OCI-LY3 (cell line): ENCODE measurements around the gene KRTAP10-4.

Experiments
- H2AFZ ChIP-seq: fragments of 200-600, 300-600 bp; shearing (Covaris generic); 2 replicates; pipeline ENCODE4 v1.6.0; 2014; ENCODE audit warnings: antibody characterized with exemption, low read depth, low read length
- H3K27ac ChIP-seq: fragments of 200-600, 300-600 bp; sonication (generic); 2 replicates; pipeline ENCODE4 v1.5.1; 2014; ENCODE audit warnings: mild to moderate bottlenecking, low read length, moderate library complexity, mixed read lengths
- H3K27me3 ChIP-seq: fragments of 200-600, 300-600 bp; sonication (generic); 2 replicates; pipeline ENCODE4 v1.6.1; 2014; ENCODE audit warnings: low read depth, low read length, mixed read lengths
- H3K36me3 ChIP-seq: fragments of 200-600, 300-600 bp; sonication (generic); replicated peaks from 2 replicates; pipeline ENCODE3; 2014; ENCODE audit warnings: low read depth, low read length, mixed read lengths
- H3K4me1 ChIP-seq: fragments of 300-600, 200-600 bp; sonication (generic); 2 replicates; pipeline ENCODE4 v1.6.1; 2014; ENCODE audit warnings: low read length, mixed read lengths
- H3K4me2 ChIP-seq: fragments of 200-600, 300-600 bp; sonication (generic); 2 replicates; pipeline ENCODE4 v1.6.1; 2014; ENCODE audit warnings: low read length, mixed read lengths
- H3K4me3 ChIP-seq: fragments of 300-600, 200-600 bp; sonication (generic); 2 replicates; pipeline ENCODE4 v1.5.1; 2014; ENCODE audit warnings: antibody characterized with exemption, mild to moderate bottlenecking, low read length, moderate library complexity
- H3K79me2 ChIP-seq: fragments of 300-600, 200-600 bp; shearing (Covaris generic); 2 replicates; pipeline ENCODE4 v1.6.1; 2014; ENCODE audit warnings: mild to moderate bottlenecking, low read length, mixed read lengths
- H3K9ac ChIP-seq: fragments of 300-600, 200-600 bp; shearing (Covaris generic); 2 replicates; pipeline ENCODE4 v1.6.0; 2014; ENCODE audit warnings: mild to moderate bottlenecking, low read length, moderate library complexity
- H3K9me3 ChIP-seq: fragments of 200-600, 300-600 bp; shearing (Covaris generic); 2 replicates; pipeline ENCODE4 v1.6.1; 2014; ENCODE audit warnings: low read length, mixed read lengths; ENCODE audit not compliant: insufficient read depth
- H4K20me1 ChIP-seq: fragments of 200-600, 300-600 bp; sonication (generic); 2 replicates; pipeline ENCODE4 v1.6.1; 2016; ENCODE audit warnings: low read length, mixed read lengths; ENCODE audit not compliant: insufficient read depth
- CTCF ChIP-seq: fragments of 200-600, 300-600 bp; sonication (generic); IDR thresholded peaks from 2 replicates; pipeline ENCODE4 v1.5.1; 2014; ENCODE audit warnings: antibody characterized with exemption, low read length, low read depth
- EZH2phosphoT487 ChIP-seq: fragments of 200-600 bp; shearing (Covaris generic); IDR thresholded peaks from 2 replicates; pipeline ENCODE4 v1.6.1; 2018; ENCODE audit warnings: antibody characterized with exemption, mixed run types, low read depth

KRTAP10-4 gene

GRCh38 chr21:44583089-44583799, 9.7 kb downstream of the KRTAP10-4 start:
- no peaks in the 10 kb centered on the region for H3K79me2 ChIP-seq
- no peak overlapping the region for H3K27ac ChIP-seq
- no peak overlapping the region for H3K4me3 ChIP-seq
- H3K27me3 ChIP-seq = peaks cover 9% of the 10 kb centered on the region; the same call in 1 of the 2 replicates
- TF ChIP-seq EZH2phosphoT487 = no peak
- no peak for TF ChIP-seq CTCF
- no peaks in the 10 kb centered on the region for H4K20me1 ChIP-seq
- no peak overlapping the region for H3K9ac ChIP-seq
- H3K4me2 ChIP-seq = peak overlapping the region; percentile 60
- no peaks in the 10 kb centered on the region for H3K36me3 ChIP-seq
- H2AFZ ChIP-seq = no peak overlapping the region
- peaks cover 10% of the 10 kb centered on the region for H3K4me1 ChIP-seq
- H3K9me3 ChIP-seq = no peaks in the 10 kb centered on the region

- Histone ChIP-seq H3K9me3 (no peaks in the 10 kb centered on the region), H3K4me3 (0 out of 2 replicates have a peak overlapping the region, but pooled peaks have one; percentile 10), H3K4me2 (peak overlapping the region; percentile 60), H4K20me1 (no peaks in the 10 kb centered on the region), H3K36me3 (no peaks in the 10 kb centered on the region), H2AFZ (no peak overlapping the region), H3K4me1 (peaks cover 10% of the 10 kb centered on the region), H3K27ac (no peak overlapping the region), H3K27me3 (peaks cover 9% of the 10 kb centered on the region; the same call in 1 of the 2 replicates), H3K79me2 (no peaks in the 10 kb centered on the region), H3K9ac (no peak overlapping the region)
- TF ChIP-seq EZH2phosphoT487 (no peak), CTCF (no peak)
Measured at GRCh38 chr21:44583800-44584147, 10.2 kb downstream of the KRTAP10-4 start.

- H3K9me3 ChIP-seq = no peaks in the 10 kb centered on the region
- H3K27ac ChIP-seq = no peak overlapping the region
- H3K4me3 ChIP-seq = no peak overlapping the region
- H3K9ac ChIP-seq = no peak overlapping the region
- H3K36me3 ChIP-seq = no peaks in the 10 kb centered on the region
- TF ChIP-seq EZH2phosphoT487 (no peak), CTCF (no peak)
- H3K79me2 ChIP-seq = no peaks in the 10 kb centered on the region
- no peak overlapping the region for H2AFZ ChIP-seq
- H3K4me2 ChIP-seq = no peak overlapping the region
- H4K20me1 ChIP-seq = no peaks in the 10 kb centered on the region
- peaks cover 9% of the 10 kb centered on the region; the same call in 1 of the 2 replicates for H3K27me3 ChIP-seq
- H3K4me1 ChIP-seq = peaks cover 10% of the 10 kb centered on the region
Measured at GRCh38 chr21:44585892-44586291, 12.4 kb downstream of the KRTAP10-4 start.

- H3K4me3 ChIP-seq = no peak overlapping the region
- no peaks in the 10 kb centered on the region for H3K9me3 ChIP-seq
- peaks cover 9% of the 10 kb centered on the region; the same call in 1 of the 2 replicates for H3K27me3 ChIP-seq
Measured at GRCh38 chr21:44589094-44589493, 15.6 kb downstream of the KRTAP10-4 start.

More at GRCh38 chr21:44589094-44589493, 15.6 kb downstream of the KRTAP10-4 start:
- Histone ChIP-seq H3K4me2 (no peak overlapping the region), H4K20me1 (no peaks in the 10 kb centered on the region), H3K79me2 (no peaks in the 10 kb centered on the region), H3K9ac (no peak overlapping the region), H3K4me1 (peaks cover 2% of the 10 kb centered on the region), H3K27ac (no peak overlapping the region), H2AFZ (no peak overlapping the region), H3K36me3 (no peaks in the 10 kb centered on the region)
- no peak for TF ChIP-seq CTCF
- TF ChIP-seq EZH2phosphoT487 = no peak
